Loucy (cell line): ENCODE measurements around the gene NAALADL1.

Experiments used
- H2AFZ ChIP-seq: fragments of 200-600 bp; sonication (generic); 2 replicates; pipeline ENCODE4 v1.6.0; 2016; ENCODE audit warnings: antibody characterized with exemption, mild to moderate bottlenecking, low read length, moderate library complexity
- H3F3A ChIP-seq: fragments of 200-600 bp; 2 replicates; pipeline ENCODE4 v1.6.0; 2016; ENCODE audit warnings: antibody characterized with exemption, low read depth, mild to moderate bottlenecking
- H3K27me3 ChIP-seq: fragments of 200-600 bp; sonication (generic); 2 replicates; pipeline ENCODE4 v1.6.1; 2014; ENCODE audit warnings: low read length, mild to moderate bottlenecking; ENCODE audit not compliant: insufficient read depth, poor library complexity, severe bottlenecking
- H3K36me3 ChIP-seq: fragments of 200-600 bp; sonication (generic); 2 replicates; pipeline ENCODE4 v1.6.1; 2016; ENCODE audit warnings: low read length; ENCODE audit not compliant: insufficient read depth
- H3K4me1 ChIP-seq: fragments of 200-600 bp; sonication (generic); 2 replicates; pipeline ENCODE4 v1.5.1; 2014; ENCODE audit warnings: low read length, mild to moderate bottlenecking; ENCODE audit not compliant: insufficient read depth, poor library complexity, severe bottlenecking
- H3K4me2 ChIP-seq: fragments of 200-600 bp; sonication (generic); 2 replicates; pipeline ENCODE4 v1.6.0; 2014; ENCODE audit warnings: antibody characterized with exemption, low read length, low read depth, mild to moderate bottlenecking; ENCODE audit not compliant: poor library complexity, severe bottlenecking
- H3K4me3 ChIP-seq: fragments of 200-600 bp; sonication (generic); 2 replicates; pipeline ENCODE4 v1.5.1; 2014; ENCODE audit warnings: low read length, mild to moderate bottlenecking, mixed read lengths; ENCODE audit not compliant: poor library complexity, severe bottlenecking
- H3K79me2 ChIP-seq: fragments of 200-600 bp; sonication (generic); 2 replicates; pipeline ENCODE4 v1.6.1; 2014; ENCODE audit warnings: low read length; ENCODE audit not compliant: insufficient read depth
- H3K9ac ChIP-seq: fragments of 200-600 bp; sonication (generic); 2 replicates; pipeline ENCODE4 v1.6.0; 2014; ENCODE audit warnings: mild to moderate bottlenecking, low read depth, low read length, moderate library complexity; ENCODE audit not compliant: poor library complexity, severe bottlenecking
- H3K9me2 ChIP-seq: fragments of 200-600 bp; sonication (generic); replicated peaks from 2 replicates; pipeline ENCODE4 v1.6.1; 2016; ENCODE audit warnings: low read depth, low read length, mixed read lengths
- H3K9me3 ChIP-seq: fragments of 200-600 bp; sonication (generic); 2 replicates; pipeline ENCODE4 v1.6.1; 2014; ENCODE audit warnings: mild to moderate bottlenecking, antibody characterized with exemption, low read length, low read depth; ENCODE audit not compliant: insufficient read depth
- H4K20me1 ChIP-seq: fragments of 200-600 bp; sonication (generic); 2 replicates; pipeline ENCODE4 v1.6.0; 2014; ENCODE audit warnings: antibody characterized with exemption, low read length, mild to moderate bottlenecking; ENCODE audit not compliant: insufficient read depth, poor library complexity, severe bottlenecking
- CTCF ChIP-seq: fragments of 200-600 bp; sonication (generic); conservative IDR thresholded peaks from 2 replicates; pipeline ENCODE4 v1.5.1; 2014; ENCODE audit warnings: mild to moderate bottlenecking, antibody characterized with exemption, low read length
- EZH2phosphoT487 ChIP-seq: fragments of 200-600 bp; IDR thresholded peaks from 2 replicates; pipeline ENCODE4 v1.6.1; 2018; ENCODE audit warnings: antibody characterized with exemption, mild to moderate bottlenecking, moderate library complexity, borderline replicate concordance

Gene NAALADL1

GRCh38 chr11:65047581-65048422 lies 10.6 kb downstream of the NAALADL1 start:
- no peak overlapping the region for H3K4me3 ChIP-seq
- no peak overlapping the region for H3K9ac ChIP-seq
- no peaks in the 10 kb centered on the region for H3F3A ChIP-seq
- H3K4me2 ChIP-seq = no peak overlapping the region
- peaks cover 13% of the 10 kb centered on the region for H4K20me1 ChIP-seq
- TF ChIP-seq EZH2phosphoT487 (no peak), CTCF (no peak)
- H3K27me3 ChIP-seq = no peaks in the 10 kb centered on the region
- peaks cover 23% of the 10 kb centered on the region for H3K79me2 ChIP-seq
- H3K4me1 ChIP-seq = peaks cover 16% of the 10 kb centered on the region
- no peaks in the 10 kb centered on the region for H3K9me2 ChIP-seq
- no peaks in the 10 kb centered on the region for H3K36me3 ChIP-seq
- no peaks in the 10 kb centered on the region for H3K9me3 ChIP-seq
- no peak overlapping the region for H2AFZ ChIP-seq

DNA sequence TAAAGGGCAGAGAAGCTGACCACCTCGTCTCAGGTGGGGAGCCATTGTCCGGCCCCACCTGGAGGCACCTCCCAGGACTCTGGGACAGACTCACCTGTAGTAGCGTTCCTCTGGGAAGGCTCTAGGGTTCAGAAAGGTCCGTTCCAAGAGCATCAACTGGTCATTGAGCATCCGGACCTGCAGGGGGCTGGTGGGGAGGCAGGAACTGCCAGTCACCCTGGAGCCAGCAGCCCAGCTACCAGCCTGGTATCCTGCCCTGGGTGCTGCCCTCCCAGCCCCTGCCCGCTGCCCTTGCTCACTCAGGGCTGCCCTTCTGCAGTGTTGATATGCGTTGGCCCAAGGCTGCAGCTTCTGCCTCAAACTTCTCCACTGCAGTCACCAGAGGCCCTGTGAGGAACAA lies 12.6 kb downstream of the NAALADL1 start:
- Histone ChIP-seq H3F3A (no peaks in the 10 kb centered on the region), H3K36me3 (no peaks in the 10 kb centered on the region)

GRCh38 chr11:65045061-65045460 lies 13.3 kb downstream of the NAALADL1 start:
- Histone ChIP-seq H3K4me2 (peak overlapping the region; percentile 77), H3K9ac (no peak overlapping the region), H2AFZ (no peak overlapping the region), H3F3A (peaks cover 5% of the 10 kb centered on the region; the same call in 1 of the 2 replicates), H4K20me1 (peaks cover 14% of the 10 kb centered on the region), H3K4me1 (peaks cover 25% of the 10 kb centered on the region), H3K4me3 (no peak overlapping the region), H3K36me3 (no peaks in the 10 kb centered on the region), H3K79me2 (peaks cover 39% of the 10 kb centered on the region), H3K9me3 (no peaks in the 10 kb centered on the region), H3K27me3 (no peaks in the 10 kb centered on the region), H3K9me2 (no peaks in the 10 kb centered on the region)
- TF ChIP-seq CTCF = no peak

More for the DNA sequence above, 12.6 kb downstream of the NAALADL1 start:
- Histone ChIP-seq H3K4me3 (no peak overlapping the region), H3K4me1 (peaks cover 22% of the 10 kb centered on the region), H2AFZ (no peak overlapping the region), H3K4me2 (peak overlapping the region; percentile 16), H3K79me2 (peaks cover 39% of the 10 kb centered on the region), H3K9ac (no peak overlapping the region), H3K9me2 (no peaks in the 10 kb centered on the region), H3K9me3 (no peaks in the 10 kb centered on the region), H3K27me3 (no peaks in the 10 kb centered on the region), H4K20me1 (peaks cover 14% of the 10 kb centered on the region)
- TF ChIP-seq EZH2phosphoT487 (no peak), CTCF (no peak)
